A549 (cell line): ENCODE measurements around the gene MAB21L3. TPM values are rescaled to one million over a fixed set of nuclear protein-coding genes. Genes with fewer than 3 reads are reported as not detected.

Source experiments
- ATAC-seq, 2 experiments: fragments of 200-7000 bp in 1 of 2; fragments of >200 bp in 1 of 2; cut with Nextera tagmentation in 1 of 2; cut with Tn5 transposase in 1 of 2; 3 replicates each; pipeline versions ENCODE4 v1.8.0 to v1.9.1; 2018 to 2020; ENCODE audit warnings: mild to moderate bottlenecking in 1 of 2, moderate library complexity in 1 of 2
- CTCF ChIA-PET: fragments of 300-600 bp; sonication (Branson Sonifier 250); formaldehyde crosslinking; extraction: SDS; loops from one replicate; lab custom pipeline; 2021; ENCODE audit warnings: antibody characterized with exemption, inconsistent platforms; lab: Yijun Ruan, JAX
- POLR2A ChIA-PET: fragments of 350-600 bp; formaldehyde crosslinking; extraction: SDS; loops from one replicate; lab custom pipeline; 2021; ENCODE audit warnings: antibody characterized with exemption, inconsistent platforms; lab: Yijun Ruan, JAX
- DNase-seq, 2 experiments: peaks; one replicate each; pipeline versions ENCODE4 v3.0.0 to v3.0.0-alpha.2; 2011 to 2016; ENCODE audit warnings: low read depth in 1 of 2, low spot score in 1 of 2
- FAIRE-seq: peaks from 2 replicates; lab custom pipeline; 2011; peaks lifted over from hg19 to GRCh38; lab: Jason Lieb, UNC
- H3K27ac ChIP-seq, 2 experiments: fragments of >200 bp; sonication (Bioruptor Twin); formaldehyde crosslinking; 3 replicates each; pipeline ENCODE4 v1.5.1; 2016 to 2017
- H3K4me1 ChIP-seq: fragments of >200 bp; sonication (Bioruptor Twin); formaldehyde crosslinking; 3 replicates; pipeline ENCODE4 v1.6.1; 2016
- H3K4me2 ChIP-seq: fragments of >200 bp; sonication (Bioruptor Twin); formaldehyde crosslinking; 3 replicates; pipeline ENCODE4 v1.6.1; 2016
- H3K4me3 ChIP-seq: fragments of >200 bp; sonication (Bioruptor Twin); formaldehyde crosslinking; 3 replicates; pipeline ENCODE4 v1.5.1; 2016
- H3K9me3 ChIP-seq: fragments of >200 bp; sonication (Bioruptor Twin); formaldehyde crosslinking; 3 replicates; pipeline ENCODE4 v1.6.1; 2016
- BCL3 ChIP-seq: fragments of >200 bp; sonication (Bioruptor Twin); formaldehyde crosslinking; IDR thresholded peaks from 3 replicates; pipeline ENCODE4 v1.6.1; 2016
- FOXS1 ChIP-seq: fragments of 250-450 bp; sonication (Bioruptor Pico); IDR thresholded peaks from 2 replicates; pipeline ENCODE4 v1.5.0; 2020; ENCODE audit warnings: mild to moderate bottlenecking, moderate library complexity
- HOXB5 ChIP-seq: fragments of 250-450 bp; sonication (Bioruptor Pico); IDR thresholded peaks from 2 replicates; pipeline ENCODE4 v1.5.0; 2020; ENCODE audit warnings: mild to moderate bottlenecking, moderate library complexity
- JUNB ChIP-seq: fragments of >200 bp; sonication (Bioruptor Twin); formaldehyde crosslinking; IDR thresholded peaks from 2 replicates; pipeline ENCODE4 v1.6.1; 2016
- KDM5A ChIP-seq: fragments of 200-600 bp; sonication (generic); IDR thresholded peaks from 2 replicates; pipeline ENCODE4 v1.6.1; 2016; ENCODE audit warnings: antibody characterized with exemption, mild to moderate bottlenecking
- MAFK ChIP-seq: fragments of 450-650 bp; IDR thresholded peaks from 2 replicates; pipeline ENCODE4 v1.6.1; 2014; ENCODE audit not compliant: partially characterized antibody
- MAZ ChIP-seq: fragments of 150-350 bp; IDR thresholded peaks from 2 replicates; pipeline ENCODE4 v1.6.1; 2014; ENCODE audit warnings: antibody characterized with exemption, low read depth, low read length, borderline replicate concordance
- MYC ChIP-seq: IDR thresholded peaks from 2 replicates; pipeline ENCODE4 v1.6.1; 2012; ENCODE audit warnings: mild to moderate bottlenecking, inconsistent platforms, low read length, improper control_type of control experiment, borderline replicate concordance
- NPAS2 ChIP-seq: fragments of 250-450 bp; sonication (Bioruptor Pico); IDR thresholded peaks from 2 replicates; pipeline ENCODE4 v1.8.0; 2022; ENCODE audit warnings: mild to moderate bottlenecking, moderate library complexity, borderline replicate concordance
- NR3C1 ChIP-seq: fragments of >200 bp; sonication (Bioruptor Twin); formaldehyde crosslinking; IDR thresholded peaks from 3 replicates; pipeline ENCODE4 v1.6.1; 2017
- PHF8 ChIP-seq: fragments of 200-600 bp; sonication (generic); IDR thresholded peaks from 2 replicates; pipeline ENCODE4 v1.6.1; 2016; ENCODE audit warnings: low read depth, mild to moderate bottlenecking, antibody characterized with exemption, moderate library complexity, borderline replicate concordance
- POLR2AphosphoS2 ChIP-seq: conservative IDR thresholded peaks from 2 replicates; pipeline ENCODE4 v1.6.1; 2012; ENCODE audit warnings: low read length, improper control_type of control experiment, inconsistent platforms
- RAD21 ChIP-seq, 2 experiments: fragments of >200 bp in 1 of 2; sonication (Bioruptor Twin) in 1 of 2; formaldehyde crosslinking in 1 of 2; IDR thresholded peaks in 1 of 2; conservative IDR thresholded peaks in 1 of 2; 2 replicates in 1 of 2; 3 replicates in 1 of 2; pipeline ENCODE4 v1.6.1; 2012 to 2018; ENCODE audit warnings: inconsistent platforms in 1 of 2
- RARB ChIP-seq: fragments of 250-450 bp; sonication (Bioruptor Pico); IDR thresholded peaks from 2 replicates; pipeline ENCODE4 v1.8.0; 2021; ENCODE audit warnings: mild to moderate bottlenecking, moderate library complexity
- REST ChIP-seq: fragments of 200-600 bp; sonication (generic); IDR thresholded peaks from 2 replicates; pipeline ENCODE4 v1.6.1; 2016; ENCODE audit warnings: antibody characterized with exemption, mild to moderate bottlenecking, moderate library complexity
- SMC3 ChIP-seq: fragments of >200 bp; sonication (Bioruptor Twin); formaldehyde crosslinking; IDR thresholded peaks from 3 replicates; pipeline ENCODE4 v1.6.1; 2018; ENCODE audit warnings: inconsistent platforms
- ZFP36 ChIP-seq: fragments of 450-650 bp; IDR thresholded peaks from 2 replicates; pipeline ENCODE4 v1.6.1; 2014; ENCODE audit warnings: borderline replicate concordance; ENCODE audit not compliant: partially characterized antibody
- ZNF302 ChIP-seq: fragments of 250-450 bp; sonication (Bioruptor Pico); IDR thresholded peaks from 2 replicates; pipeline ENCODE4 v1.9.0; 2021; ENCODE audit warnings: inconsistent platforms, mild to moderate bottlenecking, moderate library complexity
- ZSCAN20 ChIP-seq: fragments of 250-450 bp; sonication (Bioruptor Pico); IDR thresholded peaks from 2 replicates; pipeline ENCODE4 v1.8.0; 2022; ENCODE audit warnings: mild to moderate bottlenecking, moderate library complexity
- WGBS: methylation state at CpG from one replicate; pipeline ENCODE4 v1.1.6; 2017; ENCODE audit errors: missing lambda C conversion rate; 5-methylcytosine and 5-hydroxymethylcytosine counted together
- polyA plus RNA-seq, 4 experiments: library from polyadenylated mRNA; depleted of rRNA in 3 of 4; stranded (reverse); fragments of >200 nt; fragmentation: RNase III in 1 of 4; extraction: RNeasy Plus Mini Kit Qiagen cat#74134 plus additional on column Dnase treatment in 1 of 4; gene quantifications; 2 replicates in 3 of 4; 3 replicates in 1 of 4; pipeline ENCODE4 v1.2.3, GENCODE V29; 2011 to 2017
- TF ChIP-seq, protein P1 (sequence below): fragments of >200 bp; sonication (Bioruptor Twin); formaldehyde crosslinking; IDR thresholded peaks from 2 replicates; pipeline ENCODE4 v1.6.1; 2016
- TF ChIP-seq, protein P2 (sequence below): IDR thresholded peaks from 2 replicates; pipeline ENCODE4 v1.6.1; 2012
- TF ChIP-seq, protein P3 (sequence below): fragments of 250-450 bp; sonication (Bioruptor Pico); IDR thresholded peaks from 2 replicates; pipeline ENCODE4 v1.5.0; 2020; ENCODE audit warnings: low read depth, mild to moderate bottlenecking, moderate library complexity

Gene MAB21L3
- polyA plus RNA-seq, 2 of the 4 experiments (the other 2 are of a cell fraction) = 0.03 to 0.09 TPM

DNA sequence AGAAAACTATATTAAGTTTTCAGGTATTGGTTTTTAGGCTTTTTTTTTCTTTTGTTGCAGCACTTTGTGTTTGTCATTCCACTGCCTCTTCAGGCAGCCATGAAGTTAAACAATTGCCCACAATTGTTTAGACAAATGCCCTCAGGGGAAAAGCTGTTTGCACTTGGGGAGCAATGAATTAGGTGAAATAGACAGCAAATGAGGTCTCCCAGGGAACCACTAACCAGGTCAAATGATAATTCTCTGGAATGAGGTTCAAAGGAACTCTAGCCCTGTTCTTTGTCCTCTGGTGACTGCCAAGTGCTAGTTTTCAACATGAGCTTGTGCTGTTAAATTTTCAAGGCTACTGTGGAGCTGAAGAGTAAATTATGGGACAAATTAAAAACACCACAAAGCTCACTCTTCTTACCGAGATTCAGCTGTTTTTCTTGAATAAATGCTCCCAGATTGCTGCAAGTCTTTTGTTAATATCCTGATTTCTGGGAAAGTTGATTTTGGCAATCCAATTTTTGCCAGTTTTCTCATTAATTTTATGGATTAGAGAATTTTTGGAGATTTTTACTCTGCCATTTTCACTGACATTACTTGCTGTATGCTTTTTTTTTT, 15.1 kb upstream of the MAB21L3 start:
- 5% methylated on average over 1 of the region's 1 CpG for WGBS
- H3K4me3 ChIP-seq = no peak overlapping the region
- no peak for TF ChIP-seq NR3C1
- TF ChIP-seq MYC = no peak
- no peak for TF ChIP-seq PHF8
- no peak for TF ChIP-seq HOXB5 (CRISPR knock-in tag)
- TF ChIP-seq RAD21 (conservative IDR thresholded peaks at IDR 0.05 in 1 of 2, IDR thresholded peaks at IDR 0.05 in 1 of 2) = no peak
- TF ChIP-seq, protein P1, sequence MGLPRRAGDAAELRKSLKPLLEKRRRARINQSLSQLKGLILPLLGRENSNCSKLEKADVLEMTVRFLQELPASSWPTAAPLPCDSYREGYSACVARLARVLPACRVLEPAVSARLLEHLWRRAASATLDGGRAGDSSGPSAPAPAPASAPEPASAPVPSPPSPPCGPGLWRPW = no peak
- no peak for DNase-seq
- FAIRE-seq = no peak
- ATAC-seq = no peak
- no peaks in the 10 kb centered on the region for H3K4me1 ChIP-seq
- H3K27ac ChIP-seq = no peak overlapping the region
- POLR2A ChIA-PET = no interaction called here
- CTCF ChIA-PET = interaction anchor here (0.6 kb wide), 1 partner anchor 727 kb away, joined by 3 read pairs; no protein-coding TSS in a partner anchor
- peaks cover 3% of the 10 kb centered on the region; the same call in 1 of the 3 replicates for H3K9me3 ChIP-seq
- H3K4me2 ChIP-seq = no peak overlapping the region

- ATAC-seq (no peak), DNase-seq (no peak), FAIRE-seq (no peak)
- no peaks in the 10 kb centered on the region for H3K4me1 ChIP-seq
- POLR2A ChIA-PET = no interaction called here
- no peak for TF ChIP-seq NPAS2 (CRISPR knock-in tag)
- TF ChIP-seq KDM5A = no peak
- TF ChIP-seq JUNB = no peak
- no peak for TF ChIP-seq SMC3
- TF ChIP-seq RARB (CRISPR knock-in tag) = no peak
- TF ChIP-seq POLR2AphosphoS2 = no peak
- TF ChIP-seq REST = no peak
- TF ChIP-seq BCL3 = no peak
- TF ChIP-seq, protein P1 = no peak
- TF ChIP-seq ZSCAN20 (CRISPR knock-in tag) = no peak
- no peak for TF ChIP-seq ZFP36
- TF ChIP-seq FOXS1 = no peak
- TF ChIP-seq, protein P2, sequence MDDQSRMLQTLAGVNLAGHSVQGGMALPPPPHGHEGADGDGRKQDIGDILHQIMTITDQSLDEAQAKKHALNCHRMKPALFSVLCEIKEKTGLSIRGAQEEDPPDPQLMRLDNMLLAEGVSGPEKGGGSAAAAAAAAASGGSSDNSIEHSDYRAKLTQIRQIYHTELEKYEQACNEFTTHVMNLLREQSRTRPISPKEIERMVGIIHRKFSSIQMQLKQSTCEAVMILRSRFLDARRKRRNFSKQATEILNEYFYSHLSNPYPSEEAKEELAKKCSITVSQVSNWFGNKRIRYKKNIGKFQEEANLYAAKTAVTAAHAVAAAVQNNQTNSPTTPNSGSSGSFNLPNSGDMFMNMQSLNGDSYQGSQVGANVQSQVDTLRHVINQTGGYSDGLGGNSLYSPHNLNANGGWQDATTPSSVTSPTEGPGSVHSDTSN = no peak
- no peak for TF ChIP-seq MAFK
- no peak for TF ChIP-seq HOXB5 (CRISPR knock-in tag)
- no peak for TF ChIP-seq ZNF302 (CRISPR knock-in tag)
- TF ChIP-seq, protein P3, sequence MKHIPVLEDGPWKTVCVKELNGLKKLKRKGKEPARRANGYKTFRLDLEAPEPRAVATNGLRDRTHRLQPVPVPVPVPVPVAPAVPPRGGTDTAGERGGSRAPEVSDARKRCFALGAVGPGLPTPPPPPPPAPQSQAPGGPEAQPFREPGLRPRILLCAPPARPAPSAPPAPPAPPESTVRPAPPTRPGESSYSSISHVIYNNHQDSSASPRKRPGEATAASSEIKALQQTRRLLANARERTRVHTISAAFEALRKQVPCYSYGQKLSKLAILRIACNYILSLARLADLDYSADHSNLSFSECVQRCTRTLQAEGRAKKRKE (CRISPR knock-in tag) = no peak
- no peak for TF ChIP-seq MAZ
- 56% methylated on average over 1 of the region's 1 CpG for WGBS
- CTCF ChIA-PET = no interaction called here
- H3K4me2 ChIP-seq = no peak overlapping the region
- no peaks in the 10 kb centered on the region for H3K9me3 ChIP-seq
- no peak overlapping the region for H3K27ac ChIP-seq
- no peak overlapping the region for H3K4me3 ChIP-seq
Measured at GRCh38 chr1:116097626-116098025, 13.6 kb upstream of the MAB21L3 start.
